ENCODE results near the gene ZNF771.

DNA sequence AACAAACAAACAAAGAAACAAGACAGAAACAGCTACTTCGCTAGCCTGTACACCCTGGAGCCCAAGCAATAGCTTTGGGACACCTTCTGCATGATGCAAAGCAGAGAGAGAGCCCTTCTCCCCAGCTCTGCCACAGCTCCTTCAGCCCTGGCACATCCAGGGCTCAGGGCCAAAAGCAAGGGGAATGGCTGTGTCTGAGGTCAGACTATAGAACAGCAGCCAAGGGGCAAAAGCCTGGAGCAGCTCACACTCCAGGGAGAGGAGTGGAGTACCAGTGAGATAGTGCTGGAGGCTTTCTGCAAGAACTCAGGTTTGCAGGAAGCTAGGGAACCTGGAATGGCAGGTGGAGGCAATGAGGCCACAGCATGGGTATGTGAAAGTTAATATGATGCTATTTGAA is 49.9 kb downstream of the ZNF771 start:
- no peak for TF ChIP-seq CTCF (IDR thresholded peaks at IDR 0.05)
- no peak for TF ChIP-seq POLR2A (IDR thresholded peaks at IDR 0.05)
